Measurements from ENCODE around the gene MLLT3.

DNA sequence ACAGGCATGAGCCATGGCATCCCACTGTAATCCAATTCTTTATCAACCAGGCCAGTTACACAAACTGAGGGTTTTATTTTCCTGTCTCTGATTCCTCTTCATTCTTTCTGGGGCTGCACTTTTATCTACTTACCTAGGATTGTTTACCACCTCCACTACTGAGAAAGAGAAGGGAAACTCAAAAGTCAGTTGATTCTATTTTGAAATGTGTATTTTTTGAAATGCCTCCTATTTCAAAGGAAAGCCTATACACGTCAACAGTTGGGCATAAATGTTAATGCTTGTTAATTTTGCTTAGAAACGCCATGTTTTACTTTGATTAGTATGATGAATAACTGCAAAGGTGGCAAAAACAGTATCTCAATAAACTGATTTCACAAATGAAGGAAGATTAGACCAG lies 92.5 kb downstream of the MLLT3 start:
- TF ChIP-seq EZH2phosphoT487 (IDR thresholded peaks at IDR 0.05; ENCODE audit: borderline replicate concordance) (no peak), CTCF (conservative IDR thresholded peaks at IDR 0.05; ENCODE audit: low read length) (no peak)

Measured in Loucy (cell line).